ENCODE measurements around the gene ANKRD62. TPM values are rescaled to one million over a fixed set of nuclear protein-coding genes. Genes with fewer than 3 reads are reported as not detected.
"Not testable (repeated sequence)": the region's sequence is repeated elsewhere in the genome, so short reads cannot be mapped to it uniquely, and the experiment has no call there.

ANKRD62 gene
- total RNA-seq, 2 experiments from 2014 or later, result not detected

- Mint-ChIP-seq H3K4me1 (ENCODE audit: low read depth) (no peaks in the 10 kb centered on the region), H3K27me3 (peaks cover 15% of the 10 kb centered on the region), H3K4me3 (no peak overlapping the region), H3K27ac (no peak overlapping the region), H3K9me3 (no peaks in the 10 kb centered on the region), H3K36me3 (ENCODE audit: low read depth) (no peaks in the 10 kb centered on the region)
- TF ChIP-seq, protein P1, sequence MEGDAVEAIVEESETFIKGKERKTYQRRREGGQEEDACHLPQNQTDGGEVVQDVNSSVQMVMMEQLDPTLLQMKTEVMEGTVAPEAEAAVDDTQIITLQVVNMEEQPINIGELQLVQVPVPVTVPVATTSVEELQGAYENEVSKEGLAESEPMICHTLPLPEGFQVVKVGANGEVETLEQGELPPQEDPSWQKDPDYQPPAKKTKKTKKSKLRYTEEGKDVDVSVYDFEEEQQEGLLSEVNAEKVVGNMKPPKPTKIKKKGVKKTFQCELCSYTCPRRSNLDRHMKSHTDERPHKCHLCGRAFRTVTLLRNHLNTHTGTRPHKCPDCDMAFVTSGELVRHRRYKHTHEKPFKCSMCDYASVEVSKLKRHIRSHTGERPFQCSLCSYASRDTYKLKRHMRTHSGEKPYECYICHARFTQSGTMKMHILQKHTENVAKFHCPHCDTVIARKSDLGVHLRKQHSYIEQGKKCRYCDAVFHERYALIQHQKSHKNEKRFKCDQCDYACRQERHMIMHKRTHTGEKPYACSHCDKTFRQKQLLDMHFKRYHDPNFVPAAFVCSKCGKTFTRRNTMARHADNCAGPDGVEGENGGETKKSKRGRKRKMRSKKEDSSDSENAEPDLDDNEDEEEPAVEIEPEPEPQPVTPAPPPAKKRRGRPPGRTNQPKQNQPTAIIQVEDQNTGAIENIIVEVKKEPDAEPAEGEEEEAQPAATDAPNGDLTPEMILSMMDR (IDR thresholded peaks at IDR 0.05), result no peak
- intact Hi-C loops (cut with micrococcal nuclease), result no loop called here
- no peak for DNase-seq
- CTCF ChIA-PET, result no interaction called here
- no peak for ATAC-seq
- POLR2A ChIA-PET, result no interaction called here
These were observed 20.6 kb upstream of the ANKRD62 start for GRCh38 chr18:12072996-12073395.

- Mint-ChIP-seq H3K4me3 (no peak overlapping the region), H3K9me3 (no peaks in the 10 kb centered on the region), H3K36me3 (ENCODE audit: low read depth) (no peaks in the 10 kb centered on the region), H3K4me1 (ENCODE audit: low read depth) (no peaks in the 10 kb centered on the region), H3K27ac (no peak overlapping the region), H3K27me3 (peaks cover 20% of the 10 kb centered on the region)
- TF ChIP-seq, protein P1 (IDR thresholded peaks at IDR 0.05), result no peak
- CTCF ChIA-PET, result no interaction called here
- intact Hi-C loops (cut with micrococcal nuclease), result no loop called here
- POLR2A ChIA-PET, result no interaction called here
- no peak for ATAC-seq
- no peak for DNase-seq
These were observed 18.9 kb upstream of the ANKRD62 start for GRCh38 chr18:12074736-12075135.

DNA sequence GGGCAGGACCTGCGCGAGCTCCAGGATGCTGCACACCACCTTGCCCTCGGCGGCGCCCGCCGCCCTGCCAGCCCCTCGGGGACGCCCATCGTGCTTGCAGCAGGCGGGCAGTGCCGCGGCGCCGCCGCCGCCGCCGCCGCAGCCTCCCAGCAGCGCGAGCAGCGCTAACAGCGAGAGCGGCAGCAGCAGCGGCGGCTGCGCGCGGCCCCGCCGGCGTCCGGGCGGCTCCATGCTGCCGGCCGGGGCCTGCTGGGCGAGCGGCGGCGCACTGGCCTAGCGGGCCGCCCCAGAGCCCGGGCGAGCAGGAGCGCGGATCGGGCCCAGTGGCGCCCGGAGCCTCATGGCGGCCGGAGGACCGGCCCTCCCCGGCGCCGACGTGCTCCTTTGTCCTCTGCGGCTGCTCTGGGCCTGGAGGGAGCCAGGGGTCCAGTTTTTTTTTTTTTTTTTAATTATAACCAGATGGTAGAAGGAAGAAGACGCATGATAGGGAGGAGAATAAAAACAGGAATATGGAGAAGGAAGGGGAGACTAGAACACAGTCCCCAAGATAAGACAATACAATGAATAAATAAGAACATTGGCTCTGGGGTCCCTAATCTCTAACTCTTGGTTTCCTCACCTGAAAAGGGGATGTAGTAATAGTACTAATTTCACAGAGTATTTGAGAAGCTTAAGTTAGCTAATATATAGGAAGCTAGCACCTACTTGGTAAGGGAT is 17.1 kb upstream of the ANKRD62 start:
- intact Hi-C loops (cut with micrococcal nuclease), result no loop called here
- no peaks in the 10 kb centered on the region for H3K9me3 Mint-ChIP-seq
- no peak for DNase-seq
- POLR2A ChIA-PET, result no interaction called here
- no peaks in the 10 kb centered on the region for H3K36me3 Mint-ChIP-seq (ENCODE audit: low read depth)
- TF ChIP-seq, protein P1 (IDR thresholded peaks at IDR 0.05), result no peak
- CTCF ChIA-PET, result no interaction called here
- peak; percentile 58 for ATAC-seq
- H3K4me3 Mint-ChIP-seq, result no peak overlapping the region
- H3K27ac Mint-ChIP-seq, result no peak overlapping the region
- no peaks in the 10 kb centered on the region for H3K4me1 Mint-ChIP-seq (ENCODE audit: low read depth)
- peaks cover 20% of the 10 kb centered on the region for H3K27me3 Mint-ChIP-seq

- H3K4me1 Mint-ChIP-seq (ENCODE audit: low read depth); CTCF ChIA-PET; POLR2A ChIA-PET; H3K36me3 Mint-ChIP-seq (ENCODE audit: low read depth); H3K27ac Mint-ChIP-seq; ATAC-seq; H3K4me3 Mint-ChIP-seq; H3K9me3 Mint-ChIP-seq; intact Hi-C loops (cut with micrococcal nuclease); DNase-seq: not testable (repeated sequence)
- H3K27me3 Mint-ChIP-seq, result peaks cover 17% of the 10 kb centered on the region
These were observed 15.6 kb upstream of the ANKRD62 start for GRCh38 chr18:12077994-12078393.

DNA sequence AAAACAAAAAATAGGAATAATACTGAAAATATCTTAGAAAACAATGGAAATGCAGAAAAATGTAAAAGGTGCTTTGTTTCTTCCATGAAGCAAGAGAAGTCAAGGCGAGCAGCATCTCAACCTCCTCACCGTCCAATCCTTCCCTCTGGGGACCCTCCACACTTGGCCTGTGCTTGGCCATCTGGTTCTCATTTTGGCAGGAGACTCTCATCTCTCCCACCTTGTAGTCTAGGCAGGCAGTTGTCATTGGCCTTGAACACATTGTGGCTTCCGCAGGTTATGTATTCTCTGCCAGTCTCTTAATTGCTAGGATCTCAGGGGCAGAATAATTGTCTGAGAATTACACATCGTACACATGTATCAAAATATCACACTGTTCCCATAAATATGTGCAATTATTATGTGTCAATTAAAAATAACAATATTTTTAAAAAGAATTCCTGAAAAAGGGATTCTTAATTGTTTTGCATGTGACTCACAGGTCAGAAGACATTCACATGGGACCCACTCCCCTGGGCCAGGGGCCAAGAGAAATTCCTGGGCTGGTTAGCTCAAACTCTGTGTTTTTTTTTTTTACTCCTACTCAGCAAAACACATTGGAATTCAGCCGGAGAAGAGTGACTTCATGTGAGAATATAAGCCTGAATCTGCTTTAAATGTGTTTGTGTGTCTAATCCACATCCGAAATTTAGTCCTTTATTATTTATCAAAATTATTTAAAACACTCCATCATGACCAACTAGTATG is 14.0 kb upstream of the ANKRD62 start:
- H3K27me3 Mint-ChIP-seq, result peaks cover 13% of the 10 kb centered on the region
- DNase-seq (no peak), ATAC-seq (no peak)
- H3K36me3 Mint-ChIP-seq (ENCODE audit: low read depth), result no peaks in the 10 kb centered on the region
- TF ChIP-seq, protein P1 (IDR thresholded peaks at IDR 0.05), result no peak
- POLR2A ChIA-PET, result no interaction called here
- CTCF ChIA-PET, result no interaction called here
- no peaks in the 10 kb centered on the region for H3K4me1 Mint-ChIP-seq (ENCODE audit: low read depth)
- H3K27ac Mint-ChIP-seq, result no peak overlapping the region
- H3K4me3 Mint-ChIP-seq, result no peak overlapping the region
- intact Hi-C loops (cut with micrococcal nuclease), result no loop called here
- no peaks in the 10 kb centered on the region for H3K9me3 Mint-ChIP-seq

All from activated CD8-positive, alpha-beta T cell treated with anti-CD3 and anti-CD28 coated beads for 36 hours (primary cell).